Gastroesophageal sphincter (tissue), 4 donors: Measurements from ENCODE around the gene SDHAF3. TPM values are rescaled to one million over a fixed set of nuclear protein-coding genes. Genes with fewer than 3 reads are reported as not detected.
A peak's percentile ranks its signal among the peaks of the same experiment; 100 is the strongest.
"Not testable (repeated sequence)": the region's sequence is repeated elsewhere in the genome, so short reads cannot be mapped to it uniquely, and the experiment has no call there.

Experiments used
- ATAC-seq: fragments of 150-250 bp; one replicate; pipeline ENCODE4 v1.9.1; 2016; ENCODE audit warnings: mild to moderate bottlenecking, moderate library complexity
- H3K27ac ChIP-seq, 4 donors: fragments of 200-600 bp; sonication (generic) in 3 of 4; 1 replicate in 3 of 4; 2 replicates in 1 of 4; pipeline ENCODE4 v1.5.1; 2016 to 2019
- H3K27me3 ChIP-seq: fragments of 200-600 bp; sonication (generic); one replicate; pipeline ENCODE4 v1.5.1; 2019
- H3K36me3 ChIP-seq, 2 donors: fragments of 200-600 bp; sonication (generic); one replicate each; pipeline ENCODE4 v1.5.1; 2019; ENCODE audit warnings: control low read depth in 1 of 2
- H3K4me1 ChIP-seq, 3 donors: fragments of 200-600 bp; sonication (generic); 1 replicate in 2 of 3; 2 replicates in 1 of 3; pipeline ENCODE4 v1.5.1; 2016 to 2019; ENCODE audit warnings: control low read depth in 2 of 3
- H3K4me3 ChIP-seq, 2 donors: fragments of 200-600 bp; sonication (generic); one replicate each; pipeline ENCODE4 v1.5.1; 2019; ENCODE audit warnings: mild to moderate bottlenecking in 1 of 2, moderate library complexity in 1 of 2
- H3K9me3 ChIP-seq, 3 donors: fragments of 200-600 bp; sonication (generic); one replicate each; pipeline ENCODE4 v1.5.1; 2017 to 2019; ENCODE audit warnings: control low read depth in 2 of 3
- CTCF ChIP-seq, 4 experiments: fragments of 200-600 bp in 2 of 4; fragments of 450-650 bp in 2 of 4; sonication (generic) in 1 of 4; IDR thresholded peaks; one replicate each; pipeline ENCODE4 v1.5.1; 2017 to 2019; ENCODE audit warnings: antibody characterized with exemption in 4 of 4, mild to moderate bottlenecking in 2 of 4, moderate library complexity in 2 of 4
- EP300 ChIP-seq: sonication (generic); formaldehyde crosslinking; IDR thresholded peaks from one replicate; pipeline ENCODE4 v1.6.1; 2017; ENCODE audit warnings: antibody characterized with exemption, mild to moderate bottlenecking
- POLR2A ChIP-seq, 2 donors: fragments of 450-650 bp; IDR thresholded peaks; one replicate each; pipeline ENCODE4 v1.6.1; 2017; ENCODE audit warnings: antibody characterized with exemption in 2 of 2, mild to moderate bottlenecking in 2 of 2, moderate library complexity in 1 of 2
- POLR2AphosphoS5 ChIP-seq: sonication (generic); formaldehyde crosslinking; IDR thresholded peaks from one replicate; pipeline ENCODE4 v1.6.1; 2017; ENCODE audit warnings: antibody characterized with exemption
- WGBS, 2 donors: methylation state at CpG; one replicate each; pipeline ENCODE4 v1.1.5; 2018; ENCODE audit warnings: low coverage in 1 of 2; 5-methylcytosine and 5-hydroxymethylcytosine counted together
- total RNA-seq, 4 donors: library from RNA; depleted of rRNA; stranded (reverse); fragments of >200 nt; gene quantifications; one replicate each; pipeline ENCODE4 v1.1.0, GENCODE V29; 2016

Gene SDHAF3
- total RNA-seq, 4 donors from 2014 or later: 6.9 to 8.5 (median 7.2) TPM

- no peak for ATAC-seq
- no peak overlapping the region for H3K4me3 ChIP-seq
- no peak for TF ChIP-seq EP300
- no peak for TF ChIP-seq POLR2AphosphoS5
- TF ChIP-seq CTCF (IDR thresholded peaks at IDR 0.05): peak; percentile 6 to 37 (median 20)
- H3K9me3 ChIP-seq: peaks cover 0 to 10% (median 0%) of the 10 kb centered on the region in 3 donors
- H3K27ac ChIP-seq: no peak overlapping the region
- no peaks in the 10 kb centered on the region for H3K27me3 ChIP-seq
- H3K36me3 ChIP-seq: peaks cover 0 to 4% of the 10 kb centered on the region in 2 donors
- 56 to 100% methylated on average over 1 of the region's 1 CpG for WGBS, 2 donors
- H3K4me1 ChIP-seq: no peaks in the 10 kb centered on the region
Measured at GRCh38 chr7:97145068-97145467, 27.6 kb downstream of the SDHAF3 start.

GRCh38 chr7:97149843-97150242 lies 32.3 kb downstream of the SDHAF3 start:
- TF ChIP-seq POLR2AphosphoS5 (no peak), POLR2A (IDR thresholded peaks at IDR 0.05) (no peak), EP300 (no peak), CTCF (IDR thresholded peaks at IDR 0.05) (no peak)
- Histone ChIP-seq H3K4me1 (no peaks in the 10 kb centered on the region), H3K4me3 (no peak overlapping the region), H3K27ac (no peak overlapping the region), H3K27me3 (no peaks in the 10 kb centered on the region), H3K36me3 (no peaks in the 10 kb centered on the region), H3K9me3 (no peaks in the 10 kb centered on the region)
- WGBS, 2 donors: 89 to 100% methylated on average over 1 of the region's 1 CpG
- no peak for ATAC-seq

- H3K4me3 ChIP-seq: no peak overlapping the region
- no peaks in the 10 kb centered on the region for H3K4me1 ChIP-seq
- H3K27ac ChIP-seq: no peak overlapping the region
- H3K9me3 ChIP-seq: peaks cover 0 to 5% (median 0%) of the 10 kb centered on the region in 3 donors
- H3K36me3 ChIP-seq: peaks cover 0 to 14% of the 10 kb centered on the region in 2 donors
- TF ChIP-seq POLR2AphosphoS5: no peak
- TF ChIP-seq POLR2A (IDR thresholded peaks at IDR 0.05): no peak
- TF ChIP-seq CTCF (IDR thresholded peaks at IDR 0.05): no peak
- TF ChIP-seq EP300: no peak
- ATAC-seq: no peak
- no peaks in the 10 kb centered on the region for H3K27me3 ChIP-seq
- WGBS, 2 donors: 100% methylated on average over 2 of the region's 2 CpGs
Measured at GRCh38 chr7:97155897-97156418, 38.5 kb downstream of the SDHAF3 start.

- H3K27ac ChIP-seq, ATAC-seq, H3K4me3 ChIP-seq, H3K27me3 ChIP-seq, H3K9me3 ChIP-seq, H3K4me1 ChIP-seq: not testable (repeated sequence)
- peaks cover 0 to 14% of the 10 kb centered on the region in 2 donors for H3K36me3 ChIP-seq
- 97% methylated on average over 4 of the region's 26 CpGs; no CpG with 5 or more reads in 1 of the 2 donors for WGBS, 2 donors
Measured at GRCh38 chr7:97159984-97160383, 42.5 kb downstream of the SDHAF3 start.

GRCh38 chr7:97161609-97162008 lies 44.1 kb downstream of the SDHAF3 start:
- WGBS, 2 donors: 100% methylated on average over 1 of the region's 1 CpG; no CpG with 5 or more reads in 1 of the 2 donors
- not testable (repeated sequence) for H3K4me1 ChIP-seq, H3K9me3 ChIP-seq, H3K4me3 ChIP-seq, ATAC-seq, H3K27ac ChIP-seq, H3K27me3 ChIP-seq
- peaks cover 0 to 14% of the 10 kb centered on the region in 2 donors for H3K36me3 ChIP-seq

- no peak for TF ChIP-seq EP300
- no peak for TF ChIP-seq POLR2A (IDR thresholded peaks at IDR 0.05)
- TF ChIP-seq CTCF (IDR thresholded peaks at IDR 0.05): no peak
- no peak for TF ChIP-seq POLR2AphosphoS5
- Histone ChIP-seq H3K9me3 (no peaks in the 10 kb centered on the region), H3K4me3 (no peak overlapping the region), H3K27ac (no peak overlapping the region), H3K27me3 (no peaks in the 10 kb centered on the region), H3K36me3 (no peaks in the 10 kb centered on the region), H3K4me1 (no peaks in the 10 kb centered on the region)
- 92 to 100% methylated on average over 2 of the region's 2 CpGs for WGBS, 2 donors
- ATAC-seq: no peak
Measured at GRCh38 chr7:97166308-97166707, 48.8 kb downstream of the SDHAF3 start.
